Activated T-cell treated with anti-CD3 and anti-CD28 coated beads, Interleukin-2, amount 50 U/mL, for 1 hour (primary cell): ENCODE results near the gene NR1I3.
A peak's percentile ranks its signal among the peaks of the same experiment; 100 is the strongest.
"Not testable (repeated sequence)": the region's sequence is repeated elsewhere in the genome, so short reads cannot be mapped to it uniquely, and the experiment has no call there.

Experiments used
- DNase-seq: peaks from one replicate; pipeline ENCODE4 v3.0.0-alpha.2; 2020

The NR1I3 gene

DNA sequence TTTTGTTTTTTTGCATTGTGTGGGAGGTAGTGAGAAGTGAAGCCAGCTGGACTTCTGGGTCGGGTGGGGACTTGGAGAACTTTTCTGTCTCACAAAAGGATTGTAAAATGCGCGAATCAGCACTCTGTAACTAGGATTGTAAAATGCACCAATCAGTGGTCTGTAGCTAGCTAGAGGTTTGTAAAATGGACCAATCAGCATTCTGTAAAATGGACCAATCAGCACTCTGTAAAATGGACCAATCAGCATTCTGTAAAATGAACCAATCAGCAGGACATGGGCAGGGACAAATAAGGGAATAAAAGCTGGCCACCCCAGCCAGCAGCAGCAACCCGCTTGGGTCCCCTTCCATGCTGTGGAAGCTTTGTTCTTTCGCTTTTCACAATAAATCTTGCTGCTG lies 12.1 kb upstream of the NR1I3 start:
- DNase-seq: not testable (repeated sequence)

DNA sequence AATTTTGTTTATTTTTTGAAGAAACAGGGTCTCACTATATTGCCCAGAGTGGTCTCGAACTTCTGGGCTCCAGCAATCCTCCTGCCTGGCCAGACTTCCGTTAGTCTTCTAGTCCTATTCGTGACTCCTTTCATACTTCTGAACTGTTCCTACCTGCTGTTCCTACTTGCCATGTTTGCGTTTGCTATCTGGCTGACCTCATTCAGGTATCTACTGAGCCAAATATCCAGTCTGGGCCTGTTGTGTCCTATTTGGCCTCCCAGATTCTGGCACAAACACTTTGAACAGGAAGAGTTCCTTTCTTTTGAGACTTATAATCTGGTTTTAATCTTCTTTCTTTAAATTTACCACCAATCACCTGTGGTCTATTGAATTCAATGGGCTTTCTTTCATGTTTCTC lies 6.9 kb upstream of the NR1I3 start:
- no peak for DNase-seq

DNA sequence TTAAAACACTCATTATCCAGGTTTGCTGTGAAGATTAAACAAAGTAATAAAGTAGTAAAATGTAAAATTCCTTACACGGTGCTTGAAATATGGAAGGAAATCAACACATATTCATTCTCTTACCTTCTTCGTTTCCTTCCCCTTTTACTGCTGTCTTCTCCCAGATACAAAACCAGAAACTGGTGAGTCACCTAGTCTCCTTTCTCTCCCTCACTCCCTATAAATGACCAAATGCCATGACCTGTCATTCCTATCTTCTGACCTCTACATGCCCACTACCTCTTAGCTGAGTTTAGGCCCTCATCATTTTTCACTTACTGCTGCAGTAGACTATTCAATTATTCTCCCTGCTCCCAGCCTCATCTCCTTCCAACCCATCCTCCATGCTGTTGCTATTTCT lies 4.3 kb upstream of the NR1I3 start:
- no peak for DNase-seq

DNA sequence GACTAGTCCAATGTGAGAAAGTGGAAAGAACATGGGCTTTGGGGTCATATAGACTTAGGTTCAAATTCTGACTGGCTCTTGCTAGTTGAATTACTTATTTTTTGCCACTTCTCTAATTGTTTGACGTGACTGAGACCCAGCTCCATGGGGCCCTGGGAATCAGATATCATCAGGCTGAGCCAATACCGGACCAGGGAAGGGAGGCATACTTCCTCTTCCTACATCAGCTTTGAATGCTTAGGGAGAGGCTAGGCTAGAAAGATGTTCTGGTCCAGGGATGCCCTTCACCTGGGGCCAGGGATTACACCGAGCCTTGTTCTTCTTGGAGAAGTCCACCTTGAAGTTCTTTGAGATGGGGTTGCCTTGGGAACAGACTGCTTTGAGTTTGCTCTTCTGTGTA lies 3.7 kb upstream of the NR1I3 start:
- no peak for DNase-seq

DNA sequence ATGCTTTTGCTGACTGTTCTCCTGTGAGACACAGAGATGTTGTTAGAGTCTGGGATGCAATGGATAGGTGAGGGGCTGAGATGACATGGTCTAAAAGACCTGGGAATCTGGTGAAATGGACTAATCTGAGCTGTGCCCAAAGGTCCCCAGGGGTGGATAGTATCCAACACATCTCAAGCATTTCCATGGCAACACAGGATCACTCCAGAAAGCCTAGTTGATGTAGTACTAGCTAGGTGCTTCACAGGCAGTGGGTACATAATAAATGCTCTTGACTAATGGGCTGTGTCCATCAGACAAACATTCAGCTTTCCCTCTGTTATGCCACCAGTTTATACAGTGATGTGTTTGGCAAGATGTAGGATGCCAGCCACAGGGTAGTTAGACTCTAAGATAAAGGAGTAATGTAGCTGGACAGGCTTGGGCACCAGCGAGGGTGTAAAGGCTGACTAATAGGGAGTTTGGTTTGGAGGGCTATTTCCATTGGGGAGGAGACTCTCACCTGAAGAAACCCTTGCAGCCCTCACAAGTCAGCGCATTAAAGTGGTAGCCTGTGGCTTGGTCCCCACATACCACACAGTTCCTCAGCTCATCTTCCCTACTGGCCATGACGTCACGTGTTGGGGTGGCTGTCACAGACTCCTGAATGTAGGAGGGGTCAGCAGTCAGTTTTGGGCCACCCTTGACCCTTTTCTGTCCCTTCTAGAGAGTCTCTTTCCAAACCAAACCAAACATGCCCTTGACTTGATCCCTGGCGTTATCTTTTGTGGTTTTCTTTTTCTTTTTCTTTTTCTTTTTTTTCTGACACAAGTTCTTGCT lies 1.8 kb downstream of the NR1I3 start:
- DNase-seq: no peak

DNA sequence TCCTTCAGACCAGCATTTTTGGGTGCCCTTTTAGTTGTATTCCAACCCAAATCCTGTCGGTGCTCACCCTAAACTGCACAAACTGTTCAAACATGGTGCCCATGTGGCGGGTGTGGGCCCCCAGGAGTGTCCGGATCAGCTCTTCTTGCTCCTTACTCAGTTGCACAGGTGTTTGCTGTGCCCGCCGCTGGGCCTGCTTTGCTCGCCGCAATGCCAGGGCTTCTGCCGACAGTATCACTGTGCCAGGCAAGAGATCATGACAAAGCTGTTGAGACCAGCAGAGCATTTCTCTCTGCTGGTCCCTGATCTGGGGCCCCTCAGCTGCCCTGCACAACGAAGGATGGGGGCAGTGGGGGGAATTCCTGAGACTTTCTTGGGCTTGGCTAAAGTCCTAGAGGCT lies 4.9 kb downstream of the NR1I3 start:
- DNase-seq: no peak

DNA sequence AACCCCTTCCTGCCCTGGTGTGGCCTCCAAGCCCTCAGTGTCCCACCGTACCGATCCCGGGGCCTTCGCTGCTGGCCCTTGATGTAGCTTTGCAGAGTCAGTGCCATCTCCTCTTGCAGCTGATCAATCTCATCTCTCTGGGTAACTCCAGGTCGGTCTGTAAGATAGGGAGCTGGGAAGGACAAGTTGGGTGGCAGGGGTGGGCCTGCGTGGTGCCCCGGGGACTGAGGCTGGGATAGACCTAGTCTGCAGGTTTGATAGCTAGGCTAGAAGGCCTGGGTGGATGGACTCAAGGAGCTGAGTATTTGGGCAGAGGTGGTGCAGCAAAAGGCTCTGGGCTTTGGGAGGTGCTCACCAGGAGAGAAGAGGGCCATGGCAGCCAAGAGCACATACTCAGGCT lies 7.2 kb downstream of the NR1I3 start:
- no peak for DNase-seq

DNA sequence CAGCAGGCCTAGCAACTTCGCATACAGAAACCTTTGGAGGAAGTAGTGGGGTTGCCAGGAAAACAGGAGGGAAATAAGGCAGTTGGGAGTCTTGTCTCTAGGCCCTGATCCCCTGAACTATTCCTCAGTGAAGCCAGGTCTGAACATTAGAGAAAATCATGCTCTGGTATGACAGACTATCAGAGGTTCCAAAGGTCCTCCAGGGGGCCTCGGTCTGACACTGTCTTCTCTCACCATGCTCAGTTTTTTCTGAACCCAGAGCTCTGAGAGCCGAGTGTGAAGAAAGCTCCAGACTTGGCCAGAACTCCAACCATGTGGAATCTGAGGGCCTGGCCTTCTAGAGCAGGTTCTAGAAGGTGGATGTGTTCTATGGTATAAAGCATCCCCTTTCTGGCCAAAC lies 8.1 kb downstream of the NR1I3 start:
- no peak for DNase-seq

DNA sequence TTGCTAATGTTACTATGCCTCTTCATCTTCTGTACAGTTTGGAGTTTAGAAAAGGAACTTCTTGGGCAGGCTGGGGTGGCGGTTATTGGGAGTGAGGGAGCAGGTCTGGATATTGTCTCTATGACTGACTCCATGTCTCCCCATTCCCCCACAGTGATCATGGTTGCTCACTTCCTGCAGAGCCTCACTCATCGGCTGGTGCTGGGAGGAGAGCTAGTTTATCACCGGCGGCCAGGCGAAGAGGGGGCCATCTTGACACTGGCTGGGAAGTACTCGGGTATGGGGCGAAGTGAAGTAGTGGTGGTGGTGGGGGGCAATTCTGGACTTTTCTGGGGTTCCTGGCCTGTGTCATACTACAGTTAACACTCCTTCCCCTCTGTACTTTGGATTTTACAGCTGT lies 10.0 kb downstream of the NR1I3 start:
- no peak for DNase-seq

DNA sequence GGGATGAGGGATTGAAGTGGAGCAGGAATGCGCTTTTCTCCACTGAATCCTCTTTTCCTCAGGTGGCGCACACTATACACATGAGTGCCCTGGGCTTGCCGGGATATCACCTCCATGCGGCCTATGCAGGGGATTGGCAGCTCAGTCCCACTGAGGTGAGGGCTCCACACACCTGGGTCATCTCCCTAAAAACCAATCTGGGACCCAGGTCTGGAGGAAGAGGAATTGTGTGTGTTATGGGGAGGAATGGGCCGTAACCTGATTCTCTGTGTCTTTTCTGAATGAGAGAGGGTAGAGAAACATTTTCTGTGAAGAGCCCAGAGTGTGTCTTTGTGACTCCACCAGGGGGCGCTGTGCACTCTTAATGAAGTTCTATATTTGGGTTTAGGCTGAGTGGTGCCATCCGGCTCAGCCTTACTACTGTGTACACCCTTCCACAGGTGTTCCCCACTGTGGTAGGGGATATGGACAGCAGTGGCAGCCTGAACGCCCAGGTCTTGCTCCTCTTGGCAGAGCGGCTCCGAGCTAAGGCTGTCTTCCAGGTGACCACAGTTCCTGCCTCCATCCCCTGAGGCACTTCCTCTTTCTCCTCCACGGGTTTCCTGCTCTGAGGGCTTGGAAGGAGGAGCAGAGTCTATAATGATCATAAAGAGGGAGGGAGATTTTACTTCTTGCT lies 10.7 kb downstream of the NR1I3 start:
- peak; percentile 88 for DNase-seq

DNA sequence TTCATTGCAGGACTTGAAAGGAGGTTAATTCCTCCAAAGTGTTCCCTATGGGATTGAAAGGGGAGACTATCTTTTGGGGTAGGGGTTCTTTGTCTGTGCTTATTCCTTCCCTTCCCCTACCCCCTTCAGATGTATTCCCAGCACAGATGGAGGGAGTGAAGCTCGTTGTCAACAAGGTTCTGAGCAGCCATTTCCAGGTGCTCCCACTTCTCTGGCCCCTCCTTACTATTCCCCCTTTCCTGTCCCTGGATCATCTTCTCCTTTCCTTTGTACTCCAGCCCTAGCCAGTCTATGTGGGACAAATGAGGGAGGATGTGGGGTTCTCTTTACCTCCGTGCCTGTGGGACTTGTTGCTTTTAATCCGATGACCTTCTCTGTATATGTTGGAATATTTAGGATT lies 11.2 kb downstream of the NR1I3 start:
- DNase-seq: no peak

DNA sequence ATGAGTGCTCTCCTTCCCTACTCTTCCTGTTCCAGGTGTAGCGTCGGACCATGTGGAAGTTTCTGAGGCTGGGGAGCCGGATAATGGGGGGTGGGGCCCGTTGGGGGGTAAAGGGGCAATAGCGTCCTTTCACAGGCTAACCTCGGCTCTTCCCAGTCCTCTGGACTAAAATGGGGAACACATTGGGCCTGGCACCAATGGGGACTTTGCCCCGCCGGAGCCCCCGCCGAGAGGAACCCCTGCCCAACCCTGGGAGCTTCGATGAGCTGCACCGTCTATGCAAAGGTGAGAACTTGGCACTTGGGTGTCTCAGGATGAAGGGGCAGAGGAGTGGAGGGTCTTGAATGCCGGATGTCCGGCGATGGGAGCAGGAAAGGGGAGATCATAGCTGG lies 11.7 kb downstream of the NR1I3 start:
- no peak for DNase-seq

DNA sequence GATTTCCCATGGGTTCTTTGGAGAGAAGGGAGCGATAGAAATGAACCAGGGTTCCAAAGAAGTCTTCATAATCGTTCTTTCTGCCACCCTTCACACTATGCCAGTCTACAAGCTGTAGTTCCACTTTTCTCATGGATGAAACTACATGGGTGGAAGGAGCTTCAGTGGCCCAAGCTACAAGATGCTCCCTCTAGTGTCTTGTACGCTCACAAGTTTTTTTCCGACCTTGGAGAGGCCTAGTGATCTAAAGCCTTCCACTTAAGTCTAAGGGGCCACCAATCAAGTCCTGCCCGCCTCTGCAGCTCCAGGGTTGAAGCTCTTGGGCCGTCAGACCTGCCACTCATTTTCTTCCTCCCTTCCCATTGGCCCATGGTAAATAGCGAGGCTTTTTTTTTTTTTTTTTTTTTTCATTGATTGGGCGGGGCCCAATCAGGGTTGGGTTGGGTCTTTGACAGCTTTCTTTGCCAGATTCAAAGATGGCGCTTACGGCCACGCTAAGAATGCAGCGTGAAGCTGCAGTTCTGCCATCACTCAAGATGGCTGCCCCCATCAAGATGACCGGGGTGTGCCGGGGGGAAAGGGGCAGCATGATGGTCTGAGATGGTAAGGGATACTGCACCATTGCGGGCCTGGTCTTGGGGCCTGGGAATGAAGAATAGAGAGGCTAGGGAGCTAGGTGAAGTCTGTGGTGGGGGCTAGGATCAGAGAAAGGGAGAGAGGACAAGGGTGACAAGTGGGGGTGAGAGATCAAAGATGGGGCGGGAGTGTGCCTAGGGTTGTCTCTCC lies 12.3 kb downstream of the NR1I3 start, which contains the start of gene TOMM40L:
Gene TOMM40L, plus strand, starts transcription at position 527 of the 786 bp plus-strand sequence. CDS start 430 bp downstream, outside the sequence.
- peak; percentile 85 for DNase-seq

DNA sequence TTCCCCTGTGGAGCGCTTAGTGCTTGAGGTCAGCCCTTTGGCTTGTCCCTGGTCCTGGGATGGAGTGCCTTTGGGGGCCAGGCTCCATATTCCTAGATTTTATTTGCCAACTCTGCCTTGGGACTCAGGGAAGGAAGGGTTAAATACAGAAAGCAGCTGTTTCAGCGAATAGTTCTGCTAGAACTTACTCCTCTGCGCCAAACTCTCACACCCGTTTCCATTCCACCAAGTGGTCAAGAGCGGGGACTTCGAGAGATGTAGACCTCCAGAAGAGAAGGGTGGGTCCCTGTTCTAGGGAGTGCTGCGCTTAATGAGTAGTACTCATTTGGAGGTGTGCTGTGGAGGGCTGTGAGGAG lies 12.8 kb downstream of the NR1I3 start:
- no peak for DNase-seq

DNA sequence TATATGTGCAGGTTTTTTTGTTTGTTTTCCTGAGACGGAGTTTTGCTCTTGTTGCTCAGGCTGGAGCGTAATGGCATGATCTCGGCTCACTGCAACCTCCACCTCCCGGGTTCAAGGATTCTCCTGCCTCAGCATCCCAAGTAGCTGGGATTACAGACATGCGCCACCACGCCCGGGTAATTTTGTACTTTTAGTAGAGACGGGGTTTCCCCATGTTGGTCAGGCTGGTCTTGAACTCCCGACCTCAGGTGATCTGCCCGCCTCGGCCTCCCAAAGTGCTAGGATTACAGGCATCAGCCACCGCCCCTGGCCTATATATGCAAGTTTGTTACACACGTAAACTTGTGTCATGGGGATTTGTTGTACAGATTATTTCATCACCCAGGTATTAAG lies 13.3 kb downstream of the NR1I3 start:
- DNase-seq: not testable (repeated sequence)

DNA sequence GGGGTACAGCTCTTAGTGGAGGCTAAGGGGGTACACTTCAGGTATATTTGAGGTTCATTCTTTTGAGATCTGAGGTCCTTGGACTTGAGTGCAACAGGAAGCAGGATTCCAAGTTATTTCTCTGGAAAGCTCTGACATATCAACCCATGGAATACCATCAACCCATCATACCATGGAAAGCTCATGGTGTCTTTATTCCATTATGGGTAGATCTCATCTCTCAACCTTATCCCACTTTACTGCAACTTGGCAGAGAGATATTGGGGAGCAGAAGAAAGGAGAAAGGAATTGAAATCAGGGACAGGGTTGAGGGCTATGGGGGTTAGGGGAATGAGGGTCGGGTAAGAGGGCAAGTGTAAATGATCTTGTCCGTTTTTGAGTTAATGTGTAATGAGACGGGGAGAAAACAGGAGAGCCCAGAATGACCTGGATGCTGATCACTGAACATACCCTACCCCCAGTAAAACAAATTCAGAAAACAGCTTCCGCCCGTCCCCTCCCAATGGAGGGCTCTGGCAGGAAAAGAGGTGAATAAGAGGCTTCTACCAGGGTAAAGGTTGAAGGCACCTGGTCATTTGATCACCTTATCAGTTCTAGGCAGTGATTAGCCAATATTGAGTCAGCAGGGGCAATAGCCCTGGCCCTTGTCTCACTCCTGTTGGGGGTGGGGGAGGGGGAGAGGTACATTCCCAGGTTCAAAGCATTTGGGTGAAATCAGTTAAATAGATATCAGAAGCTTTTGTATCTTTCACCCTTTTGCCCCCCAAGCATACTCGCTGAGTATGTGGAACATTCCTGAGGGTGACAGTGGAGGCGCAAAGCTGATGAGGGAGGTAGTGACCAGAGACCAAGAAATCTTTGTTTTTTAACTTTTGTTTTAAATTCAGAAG lies 14.0 kb downstream of the NR1I3 start:
- no peak for DNase-seq

DNA sequence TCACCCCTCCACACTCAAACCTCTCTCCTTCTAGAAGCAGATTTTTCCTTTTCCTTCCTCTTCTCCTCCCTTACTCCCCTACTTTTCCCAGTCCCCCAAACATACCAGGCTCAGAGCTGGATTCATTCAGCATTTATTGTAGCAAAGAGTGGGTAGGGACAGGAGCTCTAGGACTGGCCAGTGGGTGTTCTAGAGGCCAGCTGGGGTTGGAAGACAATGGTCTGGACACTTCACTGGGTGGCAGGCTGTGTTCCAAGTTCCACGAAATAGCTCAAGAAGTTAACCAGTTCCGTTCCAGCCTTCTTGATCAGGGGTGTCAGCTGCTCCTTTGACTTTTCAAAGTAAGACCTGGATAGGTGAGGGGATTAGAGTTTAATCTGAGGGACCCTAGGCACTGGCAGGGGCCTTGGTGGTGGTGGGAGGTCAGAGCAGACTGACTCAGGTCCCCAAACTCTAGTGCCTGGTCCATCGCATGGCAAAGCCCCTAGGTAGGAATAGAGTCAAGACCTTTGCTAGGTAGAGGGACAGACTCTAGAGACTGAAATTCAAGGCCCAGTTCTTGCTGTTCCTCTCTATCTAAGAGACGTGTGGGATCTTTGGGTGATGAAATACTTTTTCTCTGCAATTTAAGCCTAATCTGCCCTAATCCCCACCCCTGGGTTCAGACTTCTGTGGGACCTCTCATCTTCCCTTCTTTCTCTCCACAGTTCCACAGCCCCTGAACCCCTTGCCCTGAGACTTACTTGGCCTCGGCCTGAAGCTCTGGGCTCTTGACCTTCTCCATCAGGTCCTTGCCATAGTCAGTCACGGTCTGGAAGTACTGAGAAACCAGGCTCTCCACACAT lies 15.6 kb downstream of the NR1I3 start:
- DNase-seq: no peak

DNA sequence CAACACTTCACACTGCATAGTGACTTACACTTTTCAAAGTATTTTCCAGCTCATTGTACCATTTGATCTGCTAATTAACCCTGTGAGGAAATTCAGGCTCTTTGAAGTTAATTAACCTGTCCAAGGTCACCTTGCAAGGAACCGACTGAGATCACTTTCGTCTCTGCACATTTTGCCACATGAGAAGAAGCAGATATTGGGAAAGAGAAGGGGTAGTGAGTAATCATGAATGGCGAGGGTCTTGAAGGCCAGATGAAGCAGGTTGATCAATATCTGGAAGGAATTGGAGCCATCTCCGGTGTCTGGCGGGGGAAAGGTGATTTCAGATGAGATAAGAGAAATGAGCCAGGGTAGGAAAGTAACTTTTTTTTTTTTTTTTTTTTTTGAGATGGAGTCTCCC lies 18.0 kb downstream of the NR1I3 start:
- no peak for DNase-seq

DNA sequence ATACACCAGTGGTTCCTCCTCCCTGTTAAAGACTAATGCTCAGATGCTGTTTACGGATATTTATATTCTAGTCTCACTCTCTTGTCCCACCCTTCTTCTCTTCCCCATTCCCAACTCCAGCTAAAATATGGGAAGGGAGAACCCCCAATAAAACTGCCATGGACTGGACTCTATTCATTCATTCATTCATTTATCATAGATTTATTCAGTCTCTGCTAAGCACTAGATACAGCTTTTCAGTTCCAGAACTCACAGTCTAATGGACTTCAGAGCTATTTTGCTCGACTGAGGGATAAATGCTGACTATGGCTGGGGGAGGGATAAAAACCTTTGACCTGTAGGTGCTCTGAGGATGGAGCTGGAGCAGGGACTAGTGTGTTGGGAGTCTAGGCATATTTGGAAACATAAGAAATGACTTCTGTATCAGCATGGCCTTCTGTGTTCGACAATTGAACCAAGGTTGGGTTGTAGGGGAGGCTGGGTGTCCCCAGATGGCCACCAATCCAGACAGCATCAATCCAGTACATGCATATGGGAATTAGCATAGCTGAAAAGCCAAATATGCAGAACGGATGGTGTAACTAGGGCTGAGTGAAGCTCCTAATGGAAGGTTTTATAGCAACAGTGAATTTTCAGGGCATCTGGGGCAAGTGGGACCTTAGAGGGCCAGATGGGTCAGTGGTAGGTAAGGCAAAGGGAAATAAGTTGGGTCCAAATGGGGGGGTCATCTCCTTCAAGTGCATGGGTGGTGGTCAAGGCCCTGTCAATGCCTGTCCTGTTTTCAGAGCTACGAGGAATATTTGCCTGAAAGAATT lies 18.7 kb downstream of the NR1I3 start:
- DNase-seq: no peak

DNA sequence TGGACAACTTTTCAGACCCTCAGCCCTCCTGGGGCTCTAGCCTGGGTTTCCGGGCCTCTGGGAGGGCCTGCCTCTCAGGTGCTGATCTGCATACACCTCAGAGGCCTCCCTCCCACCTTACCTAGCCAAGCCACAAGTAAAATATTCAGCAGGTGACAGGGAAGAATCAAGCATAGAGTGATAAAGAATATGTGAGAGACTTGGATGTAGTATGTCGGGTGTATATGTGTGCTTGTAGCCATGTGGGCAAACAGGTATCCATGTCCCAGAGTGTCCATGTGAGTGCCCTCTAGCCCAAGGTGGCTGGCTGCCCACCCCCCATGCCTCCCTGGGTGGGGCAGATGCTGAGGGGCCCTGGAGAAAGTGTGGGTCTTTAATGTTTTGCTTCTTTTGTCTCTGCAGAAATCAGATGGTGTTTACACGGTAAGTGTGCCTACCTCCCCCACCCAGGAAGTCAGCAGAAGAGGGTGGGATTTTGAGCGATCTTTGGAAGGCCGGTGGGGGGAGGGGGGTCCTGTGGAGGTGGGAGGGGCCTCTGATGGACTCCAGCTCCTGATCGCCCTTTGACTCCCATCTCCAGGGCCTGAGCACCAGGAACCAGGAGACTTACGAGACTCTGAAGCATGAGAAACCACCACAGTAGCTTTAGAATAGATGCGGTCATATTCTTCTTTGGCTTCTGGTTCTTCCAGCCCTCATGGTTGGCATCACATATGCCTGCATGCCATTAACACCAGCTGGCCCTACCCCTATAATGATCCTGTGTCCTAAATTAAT lies 19.5 kb downstream of the NR1I3 start:
- DNase-seq: no peak
